ENCODE measurements around the gene ZBTB48.

The ZBTB48 gene

DNA sequence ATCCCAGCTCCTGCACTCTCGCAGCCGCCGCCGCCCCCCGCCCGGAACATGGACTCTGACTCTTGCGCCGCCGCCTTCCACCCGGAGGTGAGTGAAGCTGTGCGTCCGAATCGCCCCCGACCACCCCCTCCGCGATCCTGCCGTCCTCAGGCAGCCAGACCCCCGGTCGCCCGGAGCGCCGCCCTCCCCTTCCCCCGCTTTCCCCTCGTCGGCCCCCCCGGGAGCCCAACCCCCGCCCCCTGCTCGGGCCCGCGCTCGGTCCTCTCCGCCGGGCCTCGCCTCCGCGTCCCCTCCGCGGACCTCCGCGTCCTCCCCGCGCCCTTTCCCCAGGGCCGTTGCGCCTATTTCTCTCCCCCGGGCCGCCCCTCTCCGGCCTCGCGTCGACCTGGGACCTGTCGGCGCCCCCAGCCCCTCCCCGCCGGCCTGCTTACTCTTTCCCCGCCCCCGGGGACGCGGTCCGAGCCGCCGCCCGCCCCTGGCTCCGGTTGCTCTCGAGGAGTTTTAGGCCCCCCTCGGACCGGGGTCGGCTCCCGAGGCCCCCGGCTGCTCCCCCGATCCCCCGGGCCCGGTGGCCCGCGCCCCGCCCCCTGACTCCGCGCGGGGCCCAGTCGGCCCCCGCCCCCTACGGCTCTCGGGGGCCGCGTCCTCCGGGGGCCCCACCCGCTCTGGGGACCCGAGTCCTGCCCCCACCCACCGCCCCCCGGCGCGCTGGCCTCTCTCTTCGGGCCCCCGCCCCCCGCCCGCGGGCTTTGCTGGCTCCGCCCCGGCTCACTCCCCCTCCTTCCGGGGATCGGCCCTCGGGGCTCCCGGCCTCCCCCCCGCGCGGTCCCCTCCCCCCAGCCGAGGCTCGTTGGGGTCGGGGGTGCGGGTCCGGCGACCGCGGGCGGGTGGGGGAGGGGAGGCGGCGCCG lies 34.5 kb downstream of the ZBTB48 start:
- DNase-seq = peak; percentile 63 to 68

DNA sequence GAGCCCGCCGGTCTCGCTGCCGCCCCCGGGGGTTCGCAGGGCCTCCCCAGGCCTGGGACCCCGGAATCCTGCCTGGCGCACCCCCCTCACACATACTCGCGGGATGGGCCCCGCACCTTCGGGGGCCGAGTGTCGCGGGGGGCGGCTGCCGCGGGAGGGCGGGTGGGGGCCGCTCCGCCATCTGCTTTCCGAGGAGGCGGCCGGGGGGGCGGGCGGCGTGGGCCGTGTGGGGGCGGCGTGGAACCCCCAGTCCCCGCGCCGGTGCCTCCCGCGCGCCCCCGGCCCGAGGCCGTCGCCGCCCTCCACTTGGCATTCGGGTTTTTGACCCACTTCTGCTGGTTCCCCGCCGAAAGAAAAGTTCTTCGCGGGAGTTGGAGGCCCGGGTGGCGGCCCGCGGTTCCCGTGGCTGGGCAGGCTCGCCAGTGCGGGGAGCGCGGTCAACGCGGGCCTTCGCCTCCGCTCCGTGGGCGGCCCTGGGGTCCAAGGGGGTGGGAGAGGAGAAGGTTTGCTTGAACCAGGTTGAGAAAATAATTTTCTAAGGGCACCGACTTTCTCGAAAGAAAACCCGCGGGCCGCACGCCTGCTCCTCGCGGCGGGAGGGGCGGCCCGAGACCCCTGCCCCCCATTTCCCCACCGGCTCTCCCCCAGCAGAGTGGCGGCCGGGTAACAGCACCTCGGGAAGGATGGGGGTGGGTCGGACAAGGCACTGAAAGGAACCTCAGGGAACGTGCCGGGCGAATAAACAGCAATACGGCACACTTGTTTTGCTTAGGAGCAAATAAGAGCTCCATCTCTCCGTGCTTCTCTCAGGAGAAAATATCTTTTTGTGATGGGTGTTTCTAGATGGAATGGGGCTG lies 35.4 kb downstream of the ZBTB48 start:
- DNase-seq = peak; percentile 24 to 41

DNA sequence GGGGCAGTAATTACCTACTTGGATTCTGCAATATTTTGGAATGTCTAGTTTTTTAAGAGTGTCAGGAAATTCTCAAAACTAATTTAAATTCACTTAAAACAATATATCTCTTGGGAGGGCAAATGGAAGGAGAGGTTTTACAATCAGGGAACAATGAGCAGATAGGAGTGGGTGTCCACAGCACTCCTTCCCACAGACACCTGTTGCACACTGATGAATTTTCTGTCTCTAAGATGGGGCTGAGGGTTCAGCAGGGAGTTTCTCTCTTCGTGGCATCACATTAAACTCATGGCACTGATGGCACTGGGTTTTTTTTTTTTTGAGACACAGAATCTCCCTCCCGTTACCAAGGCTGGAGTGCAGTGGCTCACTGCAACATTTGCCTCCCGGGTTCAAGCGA lies 39.3 kb downstream of the ZBTB48 start:
- DNase-seq = no peak

DNA sequence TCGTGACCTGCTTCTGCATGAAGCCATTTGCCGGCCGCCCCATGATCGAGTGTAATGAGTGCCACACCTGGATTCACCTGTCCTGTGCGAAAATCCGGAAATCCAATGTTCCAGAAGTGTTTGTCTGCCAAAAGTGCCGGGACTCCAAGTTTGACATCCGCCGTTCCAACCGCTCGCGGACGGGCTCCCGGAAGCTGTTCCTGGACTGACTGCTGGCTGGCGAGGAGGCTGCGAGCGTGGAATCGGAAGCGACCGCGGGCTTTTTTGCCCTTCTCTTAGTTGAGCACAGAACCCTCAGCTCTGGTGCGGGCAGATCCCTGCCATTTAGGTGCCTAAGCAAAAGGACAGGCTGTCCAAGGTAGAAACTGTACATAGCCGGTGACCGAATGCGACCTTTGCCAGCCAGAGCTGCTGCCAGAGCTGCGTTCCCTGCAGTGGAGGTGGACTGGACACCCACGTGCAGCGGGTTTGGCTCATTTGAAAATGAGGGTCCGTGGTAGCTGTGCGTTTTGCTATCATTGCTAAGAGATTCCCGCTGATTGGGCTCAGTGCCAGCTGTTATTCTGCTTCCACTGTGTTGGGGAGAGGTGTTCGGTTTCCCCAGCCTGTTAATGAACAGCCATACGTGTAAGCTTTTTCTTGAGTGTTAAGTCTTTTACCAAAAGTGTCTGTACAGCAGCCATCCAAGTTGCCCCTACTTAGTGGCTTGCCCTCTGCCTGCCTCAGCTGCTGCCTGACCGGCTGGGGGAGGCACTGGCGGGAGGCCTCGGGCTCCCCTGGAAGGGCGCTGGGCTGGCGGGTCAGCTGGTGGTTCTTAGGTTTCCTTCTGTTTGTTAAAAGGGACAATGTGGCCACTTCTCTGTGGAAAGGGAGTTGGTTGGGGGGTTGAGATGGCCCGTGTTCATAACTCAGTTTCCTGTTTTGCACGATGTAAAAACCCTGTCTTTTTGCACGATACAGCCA lies 41.9 kb downstream of the ZBTB48 start:
- DNase-seq = no peak

DNA sequence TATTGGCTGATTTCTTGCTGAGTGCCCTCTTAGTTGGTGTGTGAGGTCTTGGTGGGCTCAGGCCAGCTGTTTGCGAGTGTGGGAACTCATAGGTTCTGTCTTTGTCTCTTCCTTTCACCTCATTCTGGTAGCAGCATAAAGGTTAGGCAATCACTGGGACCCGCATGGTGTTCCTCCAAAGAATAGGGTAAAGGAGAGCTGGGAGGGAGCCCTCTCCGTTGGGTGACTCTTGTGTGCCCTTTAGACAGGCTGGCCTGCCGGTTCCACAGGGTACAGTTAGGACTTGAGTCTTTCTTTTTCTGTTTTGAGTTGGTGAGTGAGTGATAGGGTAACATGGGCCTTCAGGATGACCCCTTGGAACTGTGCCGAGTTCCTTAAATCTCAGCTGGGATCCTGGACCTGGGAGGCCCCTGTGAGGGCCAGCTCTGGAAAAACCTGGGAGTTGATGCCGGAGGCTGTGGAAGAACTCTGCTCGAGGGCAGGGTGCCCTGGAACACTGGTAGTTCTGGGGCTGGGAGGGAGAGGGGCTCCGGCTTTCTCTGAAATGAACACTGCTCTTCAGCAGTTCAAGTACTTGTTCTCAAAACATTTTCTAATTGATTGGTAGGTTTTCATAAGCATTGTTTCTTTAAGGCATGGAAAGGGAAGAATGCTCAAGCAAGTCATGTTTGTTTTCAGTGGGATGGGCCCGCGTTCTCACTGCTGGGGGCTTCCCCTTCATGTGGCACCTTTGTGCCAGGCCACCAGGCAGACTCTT lies 42.8 kb downstream of the ZBTB48 start:
- no peak for DNase-seq

DNA sequence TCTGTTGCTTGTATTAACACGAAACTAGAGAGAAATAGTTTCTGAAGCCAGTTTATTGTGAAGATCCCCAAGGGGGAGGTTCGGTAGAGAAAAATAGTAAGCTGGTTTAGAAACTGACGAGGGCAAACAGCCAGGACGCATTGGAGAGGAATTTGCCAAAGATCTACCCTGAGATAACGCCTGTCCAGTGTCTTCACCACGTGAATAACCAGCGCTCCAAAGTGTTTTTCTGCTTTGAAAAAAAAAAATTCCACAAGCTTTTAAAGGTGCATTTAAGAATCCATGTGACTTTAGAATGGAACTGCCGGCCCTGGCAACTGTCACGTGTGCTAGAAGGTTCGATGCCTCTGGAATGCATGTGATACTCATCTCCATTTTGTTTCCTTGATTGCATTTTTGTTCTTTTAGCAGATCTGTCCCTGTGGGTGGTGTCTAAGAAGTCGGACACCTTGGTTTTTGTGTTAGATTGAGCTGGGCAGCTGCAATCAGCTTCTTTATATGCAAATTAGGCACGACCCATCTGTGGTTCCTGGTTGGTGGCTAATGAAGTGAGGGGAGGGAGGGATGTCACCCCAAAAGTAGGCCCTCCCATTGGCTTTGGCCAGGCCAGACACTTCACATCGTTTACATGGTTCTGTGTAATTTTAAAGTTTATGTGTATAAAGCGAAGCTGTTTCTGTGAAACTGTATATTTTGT lies 43.6 kb downstream of the ZBTB48 start:
- DNase-seq = no peak

DNA sequence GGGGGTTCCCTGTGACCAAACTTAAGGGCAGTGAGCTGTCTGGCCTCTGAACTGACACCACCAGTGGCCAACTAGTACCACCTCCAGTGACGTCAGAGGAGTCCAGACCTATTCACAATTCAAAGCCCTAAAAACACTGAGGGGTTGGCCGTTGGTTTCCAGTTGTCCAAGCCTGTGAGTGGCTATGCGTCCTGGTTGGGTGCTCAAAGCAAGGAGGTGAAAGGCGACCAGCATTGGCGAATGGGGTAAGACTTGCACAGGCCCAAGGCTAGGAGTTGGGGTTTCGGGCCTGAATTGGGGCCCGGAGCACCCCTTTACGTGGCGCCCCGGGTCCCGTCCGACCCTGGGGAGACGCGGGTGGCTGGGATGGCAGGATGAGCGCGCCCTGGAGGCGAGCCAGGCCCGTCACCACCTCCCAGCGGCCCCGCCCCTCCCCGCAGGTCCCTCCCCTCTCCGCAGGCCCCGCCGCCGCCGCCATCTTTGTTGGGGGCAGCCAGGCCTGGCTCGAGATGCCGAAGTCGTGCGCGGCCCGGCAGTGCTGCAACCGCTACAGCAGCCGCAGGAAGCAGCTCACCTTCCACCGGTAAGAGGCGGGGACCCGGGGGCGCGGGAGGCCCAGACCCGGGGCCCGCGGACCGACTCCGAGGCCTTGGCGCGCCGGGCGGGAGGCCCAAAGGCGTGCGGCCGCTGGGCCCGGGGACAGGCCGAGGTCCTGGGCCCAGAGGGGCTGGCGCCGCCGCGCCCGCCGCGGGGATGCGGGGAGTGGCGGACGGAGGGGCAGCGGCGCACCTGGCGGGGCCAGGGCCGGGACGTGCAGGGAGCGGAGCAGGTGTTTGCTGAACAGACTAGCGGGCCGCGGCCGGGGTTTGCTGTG lies 45.2 kb downstream of the ZBTB48 start, which contains the start of gene THAP3:
THAP3 (plus strand) TSS at position 159 of the 874 bp plus-strand sequence; CDS start at position 510, 351 bp downstream.
- DNase-seq = peak; percentile 90 to 91

DNA sequence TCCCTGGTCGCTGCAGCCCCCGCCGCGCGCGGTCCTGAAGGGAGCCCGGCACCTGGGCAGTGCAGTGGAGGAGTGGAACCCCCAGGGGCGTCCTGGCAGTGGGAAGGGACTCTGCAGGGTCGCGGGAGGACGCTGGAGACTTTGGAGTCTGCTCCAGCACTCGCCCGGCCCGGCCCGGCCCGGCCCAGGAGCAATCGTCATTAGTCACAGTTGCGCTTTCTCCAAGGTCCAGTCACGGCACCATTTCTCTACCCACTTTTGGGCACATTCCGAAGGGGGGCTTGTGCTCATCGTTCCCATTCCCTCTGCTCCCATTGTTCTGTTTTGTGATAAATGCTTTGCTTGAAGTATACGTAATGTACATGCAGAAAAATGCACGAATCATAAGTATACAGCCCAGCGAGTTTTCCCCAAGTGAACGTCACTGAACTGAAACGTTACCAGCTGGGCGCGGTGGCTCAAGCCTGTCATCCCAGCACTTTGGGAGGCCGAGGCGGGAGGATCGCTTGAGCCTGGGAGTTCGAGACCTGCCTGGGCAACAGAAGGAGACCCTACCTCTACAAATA lies 45.9 kb downstream of the ZBTB48 start:
- DNase-seq = no peak

DNA sequence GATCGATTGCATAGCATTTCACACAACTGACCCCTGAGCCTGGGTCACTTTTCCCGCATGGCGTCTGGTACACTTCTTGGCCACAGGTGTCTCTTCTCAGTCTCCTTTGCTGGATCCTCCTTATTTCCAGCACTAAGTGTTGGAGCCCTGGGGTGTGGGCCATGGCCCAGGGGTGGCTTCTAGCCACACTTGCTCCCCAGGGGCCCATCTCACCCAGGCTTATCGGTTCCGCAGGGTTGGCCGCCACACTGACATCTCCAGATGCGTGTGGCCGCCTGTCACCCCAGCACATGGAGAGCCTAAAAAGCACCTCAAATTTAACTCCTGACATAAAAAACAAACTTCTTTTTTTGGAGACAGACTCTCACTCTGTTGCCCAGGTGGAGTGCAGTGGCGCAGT lies 47.2 kb downstream of the ZBTB48 start:
- DNase-seq = no peak

DNA sequence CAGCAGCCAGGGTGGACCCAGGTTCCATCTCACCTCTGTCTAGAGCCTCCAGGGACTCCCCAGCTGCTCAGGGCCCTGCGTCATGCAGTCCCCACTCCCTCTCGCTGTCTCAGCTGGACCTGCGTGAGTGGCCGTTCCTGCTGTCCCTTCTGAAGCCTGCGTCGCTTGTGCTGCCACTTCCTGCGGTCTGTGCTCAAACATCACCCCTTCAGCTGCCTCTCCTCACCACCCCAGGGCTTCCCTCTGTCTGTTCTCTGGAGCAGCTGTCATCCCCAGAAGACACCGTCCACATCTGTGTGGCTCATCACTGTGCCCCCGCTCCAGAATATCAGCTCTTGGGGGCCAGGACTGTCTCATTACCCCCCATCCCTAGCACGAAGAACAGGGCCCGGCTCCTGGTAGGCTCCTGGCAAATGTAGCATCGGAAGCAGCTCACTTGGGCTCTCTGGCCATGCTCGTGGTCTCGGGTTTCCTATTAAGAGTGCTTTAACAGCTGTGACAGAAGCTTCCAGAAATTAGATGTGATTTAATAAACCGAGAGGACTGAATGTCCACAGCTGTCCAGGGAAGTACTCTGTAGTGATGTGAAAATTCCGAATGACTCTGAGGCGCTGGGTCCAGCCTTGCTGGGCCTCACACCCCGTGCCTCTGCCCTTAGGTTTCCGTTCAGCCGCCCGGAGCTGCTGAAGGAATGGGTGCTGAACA lies 48.2 kb downstream of the ZBTB48 start:
- DNase-seq = no peak

DNA sequence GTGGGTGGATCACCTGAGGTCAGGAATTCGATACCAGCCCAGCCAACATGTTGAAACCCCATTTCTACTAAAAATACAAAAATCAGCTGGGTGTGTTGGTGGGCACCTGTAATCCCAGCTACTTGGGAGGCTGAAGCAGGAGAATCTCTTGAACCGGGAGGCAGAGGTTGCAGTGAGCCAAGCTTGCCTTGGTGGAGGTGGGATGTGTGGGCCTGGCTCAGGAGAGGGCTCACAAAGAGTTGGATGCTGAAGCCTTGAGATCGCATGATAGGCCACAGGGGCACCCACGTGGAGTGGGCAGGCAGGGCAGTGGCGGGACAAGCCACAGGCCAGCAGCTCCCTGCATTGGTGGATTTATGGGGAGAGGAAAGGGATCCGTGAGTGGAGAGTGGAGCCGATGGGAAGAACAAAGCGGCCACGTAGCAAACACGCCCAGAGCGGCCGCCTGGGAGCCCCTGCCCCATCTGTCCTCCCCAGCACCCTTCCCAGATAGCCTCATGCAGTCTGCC lies 49.2 kb downstream of the ZBTB48 start:
- no peak for DNase-seq

DNA sequence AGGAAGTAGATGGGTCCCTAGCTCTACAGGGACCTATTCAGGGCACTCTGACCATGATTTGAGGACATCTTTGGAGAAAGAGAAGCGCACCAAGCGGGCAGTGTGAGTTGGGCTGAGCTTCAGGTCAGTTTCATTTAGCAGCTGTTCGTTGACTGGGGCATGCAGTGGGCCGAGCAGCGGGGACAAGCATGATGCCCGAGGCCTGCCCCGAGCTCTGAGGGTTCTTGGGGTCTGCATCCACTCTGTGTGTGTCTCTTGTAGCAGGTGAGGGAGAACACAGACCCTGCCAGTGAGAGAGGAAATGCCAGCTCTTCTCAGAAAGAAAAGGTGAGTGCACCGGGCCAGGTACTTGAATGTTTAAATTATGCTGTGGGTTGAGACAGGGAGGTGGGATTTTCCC lies 50.2 kb downstream of the ZBTB48 start:
- DNase-seq = no peak

DNA sequence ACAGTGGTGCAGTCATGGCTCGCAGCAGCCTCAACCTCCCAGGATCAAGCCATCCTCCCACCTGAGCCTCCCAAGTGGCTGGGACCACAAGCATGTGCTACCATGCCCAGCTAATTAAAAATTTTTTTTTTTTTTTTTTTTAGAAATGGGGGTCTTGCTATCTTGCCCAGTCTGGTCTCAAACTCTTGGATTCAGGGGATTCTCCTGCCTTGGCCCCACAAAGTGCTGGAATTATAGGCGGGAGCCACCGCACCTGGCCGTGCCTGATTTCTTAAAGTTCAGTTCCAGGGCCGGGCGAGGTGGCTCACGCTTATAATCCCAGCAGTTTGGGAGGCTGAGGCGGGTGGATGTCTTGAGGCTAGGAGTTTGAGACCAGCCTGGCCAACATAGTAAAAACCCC lies 51.3 kb downstream of the ZBTB48 start:
- DNase-seq = no peak

DNA sequence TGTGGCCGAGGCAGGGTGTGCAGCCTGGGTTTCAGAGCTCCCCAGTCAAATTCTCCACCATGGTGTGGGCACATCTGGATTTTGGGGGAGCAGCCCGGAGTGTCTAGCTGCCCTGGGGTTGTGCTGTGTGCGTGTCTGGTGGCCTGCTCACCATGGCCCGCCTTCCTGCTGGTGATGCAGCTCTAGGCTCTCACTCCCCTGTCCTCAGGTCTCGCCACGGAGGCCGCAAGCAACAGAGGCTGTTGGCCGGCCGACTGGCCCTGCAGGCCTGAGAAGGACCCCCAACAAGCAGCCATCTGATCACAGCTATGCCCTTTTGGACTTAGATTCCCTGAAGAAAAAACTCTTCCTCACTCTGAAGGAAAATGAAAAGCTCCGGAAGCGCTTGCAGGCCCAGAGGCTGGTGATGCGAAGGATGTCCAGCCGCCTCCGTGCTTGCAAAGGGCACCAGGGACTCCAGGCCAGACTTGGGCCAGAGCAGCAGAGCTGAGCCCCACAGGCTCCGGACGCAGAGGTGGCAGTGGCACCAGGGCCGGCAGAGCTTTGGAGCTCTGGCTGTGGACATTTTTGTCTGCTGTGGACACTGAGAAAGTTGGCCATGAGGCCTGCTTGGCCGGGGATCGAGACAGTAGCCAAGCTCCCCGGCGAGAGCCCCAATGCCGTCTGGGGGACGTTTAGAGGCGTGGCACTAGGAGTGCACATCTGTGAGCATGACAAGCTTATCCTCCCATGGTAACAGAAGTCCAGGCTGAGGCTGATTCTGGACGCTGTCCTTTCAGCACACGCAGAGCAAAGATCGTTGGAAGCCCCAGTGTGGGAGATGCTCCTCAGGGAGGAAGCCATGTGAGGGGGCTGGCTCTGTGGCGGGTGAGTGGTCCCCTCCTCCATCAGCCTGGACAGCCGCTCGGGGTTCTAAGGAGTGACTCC lies 53.1 kb downstream of the ZBTB48 start:
- no peak for DNase-seq

DNA sequence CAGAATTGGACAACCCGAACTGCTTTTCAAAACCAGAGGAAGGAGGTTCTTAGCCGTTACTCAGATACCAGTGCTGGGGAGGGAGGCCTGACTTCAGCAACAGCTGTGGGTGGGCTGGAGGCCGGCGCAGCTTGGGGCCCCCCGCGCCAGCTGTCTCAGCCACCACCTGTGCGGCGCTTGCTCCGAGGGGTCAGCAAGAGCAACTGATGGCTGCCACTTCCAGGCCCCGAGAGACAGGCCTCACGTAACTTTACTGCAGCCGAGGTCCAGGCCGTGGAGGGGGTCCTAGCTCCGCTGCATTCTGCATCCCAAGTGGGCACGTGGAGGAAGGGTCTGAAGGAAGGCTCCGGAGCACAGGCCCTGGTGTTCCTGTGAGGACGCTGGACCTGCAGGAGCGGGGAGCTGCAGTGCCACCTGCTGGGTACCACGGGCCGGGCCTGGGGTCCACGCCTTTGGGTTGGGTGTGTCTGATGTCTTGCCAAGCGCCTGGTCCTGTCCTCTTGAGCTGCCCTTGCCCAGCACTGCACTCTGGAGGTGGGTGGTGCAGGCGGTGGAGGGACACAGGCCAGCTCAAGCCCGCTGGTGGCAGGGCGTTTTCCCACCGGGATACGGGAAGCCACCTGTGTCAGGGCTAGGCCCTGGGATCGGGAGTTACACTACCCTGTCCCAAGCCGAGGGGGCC lies 54.7 kb downstream of the ZBTB48 start:
- peak; percentile 46 to 50 for DNase-seq

DNA sequence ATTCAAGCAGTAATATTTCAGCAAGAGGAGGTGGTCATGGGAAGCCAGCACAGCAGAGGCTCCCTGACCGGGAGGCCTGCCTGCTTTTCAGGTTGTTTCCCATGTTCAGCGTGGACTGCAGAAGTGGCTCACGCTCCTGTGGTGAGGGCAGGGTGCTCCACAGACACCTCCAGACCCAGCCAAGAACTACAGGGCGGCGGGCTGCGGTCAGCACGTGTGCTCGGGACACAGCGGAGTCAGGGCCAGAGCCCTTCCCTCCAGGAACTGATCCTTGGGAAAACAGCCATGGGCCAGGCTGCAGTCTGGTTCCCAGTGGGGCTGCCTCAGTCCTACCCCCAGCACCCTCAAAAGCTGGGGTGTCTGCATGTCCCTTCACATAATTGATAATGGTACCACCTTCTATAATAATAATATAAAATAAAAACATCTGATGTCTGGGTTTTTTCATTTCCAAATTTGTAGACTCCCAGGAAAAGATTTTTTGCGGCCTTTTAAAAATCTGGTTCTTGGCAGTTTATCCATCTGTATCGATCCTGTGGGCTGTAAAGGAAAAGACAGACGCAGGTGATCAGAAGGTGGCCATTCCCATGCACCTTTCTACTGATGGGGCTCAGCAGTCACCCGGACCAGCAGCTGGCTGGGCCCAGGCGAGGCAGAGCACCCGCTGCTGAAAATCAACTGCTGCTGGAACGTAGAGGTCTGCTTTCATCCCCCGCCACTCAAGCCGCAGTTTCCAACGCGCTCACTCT lies 55.5 kb downstream of the ZBTB48 start:
- DNase-seq = no peak
